SK-N-SH (cell line): ENCODE measurements around the gene PUSL1.

ENCODE experiments used
- CTCF ChIP-seq: fragments of 200-600 bp; sonication (generic); IDR thresholded peaks from 2 replicates; pipeline ENCODE4 v1.6.1; 2017; ENCODE audit warnings: antibody characterized with exemption, mild to moderate bottlenecking, moderate library complexity
- EP300 ChIP-seq, 2 experiments: IDR thresholded peaks; 2 replicates each; pipeline versions ENCODE4 v1.4.0 to v1.6.1; 2012; ENCODE audit warnings: borderline replicate concordance in 1 of 2, low read depth in 1 of 2, low read length in 1 of 2
- EZH2phosphoT487 ChIP-seq: fragments of 200-600 bp; sonication (generic); IDR thresholded peaks from 2 replicates; pipeline ENCODE4 v1.6.1; 2017; ENCODE audit warnings: low read depth, mixed run types, mild to moderate bottlenecking, antibody characterized with exemption, moderate library complexity, borderline replicate concordance
- FOXM1 ChIP-seq: IDR thresholded peaks from 2 replicates; pipeline ENCODE4 v1.4.0; 2012; ENCODE audit warnings: low read depth, mild to moderate bottlenecking
- GABPA ChIP-seq: IDR thresholded peaks from 2 replicates; pipeline ENCODE4 v1.4.0; 2012; ENCODE audit warnings: low read depth, mild to moderate bottlenecking
- JUND ChIP-seq: IDR thresholded peaks from 2 replicates; pipeline ENCODE4 v1.4.0; 2012
- MAX ChIP-seq: IDR thresholded peaks from 2 replicates; pipeline ENCODE4 v1.4.0; 2012; ENCODE audit warnings: low read depth
- MXI1 ChIP-seq: IDR thresholded peaks from 2 replicates; pipeline ENCODE4 v1.6.1; 2012; ENCODE audit warnings: mild to moderate bottlenecking, low read depth, low read length, improper control_type of control experiment
- POLR2AphosphoS5 ChIP-seq: IDR thresholded peaks from 2 replicates; pipeline ENCODE4 v1.6.1; 2012; ENCODE audit warnings: low read depth, low read length
- RAD21 ChIP-seq: IDR thresholded peaks from 2 replicates; pipeline ENCODE4 v1.6.1; 2012; ENCODE audit warnings: mild to moderate bottlenecking, low read length
- REST ChIP-seq: IDR thresholded peaks from 2 replicates; pipeline ENCODE4 v1.6.1; 2012; ENCODE audit warnings: mild to moderate bottlenecking, low read depth, low read length, moderate library complexity
- TAF1 ChIP-seq: IDR thresholded peaks from 2 replicates; pipeline ENCODE4 v1.6.1; 2012; ENCODE audit warnings: low read depth, mild to moderate bottlenecking, low read length, moderate library complexity, borderline replicate concordance
- YY1 ChIP-seq: IDR thresholded peaks from 2 replicates; pipeline ENCODE4 v1.4.0; 2012; ENCODE audit warnings: low read depth, mild to moderate bottlenecking

GRCh38 chr1:1275836-1276235, 32.6 kb upstream of the PUSL1 start:
- TF ChIP-seq CTCF (no peak), EZH2phosphoT487 (no peak), MAX (no peak), TAF1 (no peak), FOXM1 (no peak), EP300 (IDR thresholded peaks at IDR 0.05; ENCODE audit: borderline replicate concordance in 1 of 2, low read depth in 1 of 2, low read length in 1 of 2) (no peak), GABPA (no peak), RAD21 (no peak), POLR2AphosphoS5 (no peak), REST (no peak), MXI1 (no peak), YY1 (no peak), JUND (no peak)
